Hepatocyte (in vitro differentiated cells): ENCODE results near the gene ARFGEF3. TPM values are rescaled to one million over a fixed set of nuclear protein-coding genes. Genes with fewer than 3 reads are reported as not detected.

Source experiments
- DNase-seq: peaks from one replicate; pipeline ENCODE4 v3.0.0-alpha.2; 2016; ENCODE audit warnings: low spot score
- H2AFZ ChIP-seq: fragments of 200-600 bp; sonication (generic); 2 replicates; pipeline ENCODE4 v1.6.0; 2016; ENCODE audit warnings: antibody characterized with exemption, mild to moderate bottlenecking
- H3K27ac ChIP-seq: fragments of 200-600 bp; sonication (generic); 2 replicates; pipeline ENCODE4 v1.5.1; 2016; ENCODE audit warnings: mild to moderate bottlenecking
- H3K27me3 ChIP-seq: fragments of 200-600 bp; sonication (generic); 2 replicates; pipeline ENCODE4 v1.6.1; 2016
- H3K36me3 ChIP-seq: fragments of 200-600 bp; sonication (generic); replicated peaks from 2 replicates; pipeline ENCODE4 v1.5.1; 2016; ENCODE audit warnings: low read depth; ENCODE audit not compliant: insufficient read depth
- H3K4me1 ChIP-seq: fragments of 200-600 bp; sonication (generic); 2 replicates; pipeline ENCODE4 v1.5.1; 2016; ENCODE audit warnings: mild to moderate bottlenecking, moderate library complexity; ENCODE audit not compliant: insufficient read depth
- H3K4me2 ChIP-seq: fragments of 200-600 bp; sonication (generic); 2 replicates; pipeline ENCODE4 v1.6.0; 2016
- H3K4me3 ChIP-seq: fragments of 200-600 bp; sonication (generic); 2 replicates; pipeline ENCODE4 v1.5.1; 2016; ENCODE audit warnings: mild to moderate bottlenecking
- H3K79me2 ChIP-seq: fragments of 200-600 bp; sonication (generic); 2 replicates; pipeline ENCODE4 v1.6.0; 2017; ENCODE audit warnings: mild to moderate bottlenecking
- H3K9me2 ChIP-seq: fragments of 200-600 bp; sonication (generic); replicated peaks from 2 replicates; pipeline ENCODE4 v1.6.0; 2017; ENCODE audit warnings: mild to moderate bottlenecking; ENCODE audit not compliant: insufficient read depth
- H3K9me3 ChIP-seq: fragments of 200-600 bp; sonication (generic); 2 replicates; pipeline ENCODE4 v1.5.1; 2016; ENCODE audit warnings: low read depth, mild to moderate bottlenecking
- H4K20me1 ChIP-seq: fragments of 200-600 bp; sonication (generic); 2 replicates; pipeline ENCODE4 v1.6.0; 2016; ENCODE audit warnings: mild to moderate bottlenecking; ENCODE audit not compliant: insufficient read depth, poor library complexity, severe bottlenecking
- CTCF ChIP-seq: fragments of 200-600 bp; sonication (generic); IDR thresholded peaks from 2 replicates; pipeline ENCODE4 v1.5.1; 2016; ENCODE audit warnings: antibody characterized with exemption, mild to moderate bottlenecking; ENCODE audit not compliant: poor library complexity
- EZH2 ChIP-seq: fragments of 200-600 bp; sonication (generic); IDR thresholded peaks from 2 replicates; pipeline ENCODE4 v1.6.1; 2016; ENCODE audit warnings: antibody characterized with exemption, mild to moderate bottlenecking, borderline replicate concordance
- EZH2phosphoT487 ChIP-seq: fragments of 200-600 bp; sonication (generic); IDR thresholded peaks from one replicate; pipeline ENCODE4 v1.6.1; 2018; ENCODE audit warnings: antibody characterized with exemption, mild to moderate bottlenecking, low read depth, moderate library complexity; ENCODE audit not compliant: unreplicated experiment, severe bottlenecking
- WGBS: methylation state at CpG from one replicate; pipeline ENCODE4 v1.1.6; 2016; ENCODE audit warnings: low lambda C conversion rate; ENCODE audit errors: missing lambda C conversion rate; 5-methylcytosine and 5-hydroxymethylcytosine counted together
- polyA plus RNA-seq: library from polyadenylated mRNA; unstranded; fragments of >200 nt; fragmentation: Nextera tagmentation; extraction: Ambion mirVana; gene quantifications from 2 replicates; pipeline ENCODE4 v1.2.1, GENCODE V29; 2016
- total RNA-seq: library from RNA; depleted of rRNA; stranded (reverse); fragments of >200 nt; gene quantifications from 2 replicates; pipeline ENCODE4 v1.2.3, GENCODE V29; 2014

The ARFGEF3 gene
- total and polyA plus RNA-seq, 2 experiments from 2014 or later: 0.83 to 3.9 TPM

- Histone ChIP-seq H3K79me2 (no peaks in the 10 kb centered on the region), H3K27ac (no peak within 1 kb of the TSS), H3K27me3 (no peaks in the 10 kb centered on the region), H4K20me1 (no peaks in the 10 kb centered on the region), H3K4me3 (no peak within 1 kb of the TSS), H3K4me2 (no peak within 1 kb of the TSS), H2AFZ (no peak within 1 kb of the TSS), H3K9me3 (no peaks in the 10 kb centered on the region), H3K36me3 (no peaks in the 10 kb centered on the region), H3K4me1 (no peaks in the 10 kb centered on the region), H3K9me2 (no peaks in the 10 kb centered on the region)
- TF ChIP-seq EZH2phosphoT487 (no peak), EZH2 (no peak), CTCF (no peak)
- whole genome bisulfite sequencing: 89% methylated on average over 6 of the region's 6 CpGs
- DNase-seq: no peak
Measured at GRCh38 chr6:138377844-138378243, 216.1 kb downstream of the ARFGEF3 start, which contains the start of gene SMIM28. SMIM28 (plus strand) TSS chr6:138377905; CDS start chr6:138378073, 168 bp downstream.

GRCh38 chr6:138378463-138378862 lies 216.7 kb downstream of the ARFGEF3 start:
- DNase-seq: no peak
- Histone ChIP-seq H3K9me2 (no peaks in the 10 kb centered on the region), H4K20me1 (no peaks in the 10 kb centered on the region), H3K27ac (no peak overlapping the region), H3K4me2 (no peak overlapping the region), H3K36me3 (no peaks in the 10 kb centered on the region), H3K9me3 (no peaks in the 10 kb centered on the region), H3K27me3 (no peaks in the 10 kb centered on the region), H2AFZ (no peak overlapping the region), H3K4me1 (no peaks in the 10 kb centered on the region), H3K4me3 (no peak overlapping the region), H3K79me2 (no peaks in the 10 kb centered on the region)
- TF ChIP-seq EZH2 (no peak), EZH2phosphoT487 (no peak), CTCF (no peak)
- 62% methylated on average over 4 of the region's 4 CpGs for WGBS

GRCh38 chr6:138382498-138383265 lies 220.9 kb downstream of the ARFGEF3 start:
- Histone ChIP-seq H3K79me2 (no peaks in the 10 kb centered on the region), H2AFZ (no peak overlapping the region), H3K36me3 (no peaks in the 10 kb centered on the region), H3K27me3 (no peaks in the 10 kb centered on the region), H3K27ac (no peak overlapping the region), H3K9me2 (no peaks in the 10 kb centered on the region), H3K4me1 (no peaks in the 10 kb centered on the region), H3K4me3 (no peak overlapping the region), H3K4me2 (no peak overlapping the region), H3K9me3 (no peaks in the 10 kb centered on the region), H4K20me1 (no peaks in the 10 kb centered on the region)
- DNase-seq: no peak
- WGBS: 90% methylated on average over 8 of the region's 8 CpGs
- TF ChIP-seq CTCF: no peak
- TF ChIP-seq EZH2: no peak
- no peak for TF ChIP-seq EZH2phosphoT487
